NCI-H510A treated with DMSO at 0.1 percent for 48 hours (cell line): ENCODE measurements around the gene GHRH.

Experiments
- DNase-seq: peaks from one replicate; lab custom pipeline; 2025; lab: John Stamatoyannopoulos, UW

Gene GHRH, protein sequence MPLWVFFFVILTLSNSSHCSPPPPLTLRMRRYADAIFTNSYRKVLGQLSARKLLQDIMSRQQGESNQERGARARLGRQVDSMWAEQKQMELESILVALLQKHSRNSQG

GRCh38 chr20:37261714-37262113 is at the start of gene GHRH:
TSS of gene GHRH (minus strand) at chr20:37261814. CDS start at chr20:37256889, 4,925 bp downstream.
- DNase-seq, result no peak

DNA sequence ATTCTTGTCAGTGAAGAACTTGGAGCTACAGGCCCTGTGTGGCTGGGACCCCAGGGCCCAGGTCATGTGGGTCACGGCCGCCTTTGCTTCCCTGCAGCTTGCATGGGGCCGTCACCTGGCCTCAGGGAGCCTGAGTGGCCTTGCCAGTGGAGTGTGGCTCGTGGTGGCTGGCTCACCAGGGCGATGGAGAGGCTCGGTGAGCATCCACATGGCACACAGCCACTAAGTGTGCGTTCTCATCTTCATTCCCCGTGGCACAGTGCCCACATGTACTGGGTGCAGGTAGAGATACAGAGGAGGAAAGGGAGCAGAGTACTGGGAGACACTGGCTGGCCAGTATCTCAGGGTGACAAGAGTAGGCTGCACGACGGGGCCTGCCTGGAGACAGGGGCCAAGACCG is 49.3 kb upstream of the GHRH start:
- DNase-seq, result no peak

GRCh38 chr20:37309936-37310590 is 48.4 kb upstream of the GHRH start:
- no peak for DNase-seq

GRCh38 chr20:37309290-37309689 is 47.7 kb upstream of the GHRH start:
- DNase-seq, result no peak

GRCh38 chr20:37308086-37309050 is 46.8 kb upstream of the GHRH start:
- DNase-seq, result no peak

DNA sequence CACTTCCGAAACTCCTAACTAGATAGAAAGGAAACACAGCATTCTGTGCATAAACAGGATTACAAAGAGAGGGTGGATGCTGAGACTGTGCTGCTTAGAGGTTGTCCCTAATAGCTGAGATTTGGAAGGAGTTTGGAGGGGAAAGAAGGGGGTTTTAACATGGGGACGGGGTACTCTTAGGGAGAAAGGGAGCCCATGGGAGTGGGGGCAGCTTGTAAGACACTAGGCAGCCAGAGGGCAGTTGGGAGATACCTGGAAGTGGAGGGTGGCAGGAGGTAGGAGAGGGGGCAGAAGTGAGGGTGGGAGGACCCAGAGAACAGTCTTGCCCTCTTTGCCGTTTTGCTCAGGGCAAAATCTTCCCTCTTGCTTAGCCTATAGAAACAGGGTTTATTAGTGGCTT is 44.2 kb upstream of the GHRH start:
- no peak for DNase-seq

- DNase-seq, result no peak
These were observed 43.5 kb upstream of the GHRH start for GRCh38 chr20:37305079-37305478.

GRCh38 chr20:37303637-37304036 is 42.0 kb upstream of the GHRH start:
- DNase-seq, result peak; percentile 44

GRCh38 chr20:37302981-37303380 is 41.4 kb upstream of the GHRH start:
- DNase-seq, result no peak

DNA sequence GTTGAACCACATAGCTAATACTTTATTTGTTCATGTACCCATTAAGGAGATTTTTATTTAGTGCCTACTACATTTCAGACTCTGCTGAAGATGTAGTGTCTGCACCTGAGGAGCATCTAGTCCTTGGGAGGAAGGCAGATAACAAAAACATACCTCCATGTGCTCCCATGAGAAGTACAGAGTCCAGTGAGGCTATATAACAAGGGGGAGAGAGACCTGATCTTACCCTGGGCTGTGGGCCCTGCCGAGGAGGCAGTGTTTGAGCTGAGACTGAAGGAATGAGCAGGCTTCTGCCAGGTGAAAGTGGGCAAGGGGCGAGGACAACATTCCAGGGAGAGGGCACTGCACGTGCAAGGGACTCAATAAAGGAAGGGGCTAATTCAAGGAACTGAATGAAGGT is 39.9 kb upstream of the GHRH start:
- DNase-seq, result no peak

GRCh38 chr20:37301120-37301519 is 39.5 kb upstream of the GHRH start:
- no peak for DNase-seq

- DNase-seq, result no peak
These were observed 38.3 kb upstream of the GHRH start for GRCh38 chr20:37299718-37300528.

DNA sequence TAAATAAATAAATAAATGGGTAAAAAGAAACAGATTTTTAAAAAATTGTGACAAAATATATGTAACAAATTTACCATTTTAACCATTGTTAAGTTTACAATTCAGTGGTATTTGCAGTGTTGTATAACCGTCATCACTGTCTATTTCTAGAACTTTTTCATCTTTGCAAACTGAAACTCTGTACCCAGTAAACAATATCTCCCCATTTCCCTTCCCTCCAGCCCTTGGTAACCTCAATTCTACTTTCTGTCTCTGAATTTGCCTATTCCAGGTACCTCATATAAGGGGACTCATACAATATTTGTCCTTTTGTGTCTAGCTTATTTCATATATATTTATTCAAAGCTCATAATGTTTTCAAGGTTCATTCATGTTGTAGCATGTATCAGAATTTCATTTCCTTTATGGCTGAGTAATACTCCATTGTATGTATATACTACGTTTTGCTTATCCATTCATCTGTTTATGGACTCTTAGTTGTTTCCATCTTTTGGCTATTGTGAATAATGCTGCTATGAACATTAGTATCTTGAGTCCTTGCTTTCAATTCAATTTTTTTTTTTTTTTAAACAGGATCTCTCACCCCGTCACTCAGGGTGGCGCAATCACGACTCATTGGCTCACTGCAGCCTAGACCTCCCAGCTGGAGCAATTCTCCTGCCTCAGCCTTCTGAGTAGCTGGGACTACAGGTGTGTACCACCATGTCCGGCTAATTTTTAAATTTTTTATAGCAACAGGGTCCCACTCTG is 36.8 kb upstream of the GHRH start:
- no peak for DNase-seq

GRCh38 chr20:37297066-37297736 is 35.6 kb upstream of the GHRH start:
- no peak for DNase-seq

GRCh38 chr20:37296371-37296770 is 34.8 kb upstream of the GHRH start:
- DNase-seq, result no peak

DNA sequence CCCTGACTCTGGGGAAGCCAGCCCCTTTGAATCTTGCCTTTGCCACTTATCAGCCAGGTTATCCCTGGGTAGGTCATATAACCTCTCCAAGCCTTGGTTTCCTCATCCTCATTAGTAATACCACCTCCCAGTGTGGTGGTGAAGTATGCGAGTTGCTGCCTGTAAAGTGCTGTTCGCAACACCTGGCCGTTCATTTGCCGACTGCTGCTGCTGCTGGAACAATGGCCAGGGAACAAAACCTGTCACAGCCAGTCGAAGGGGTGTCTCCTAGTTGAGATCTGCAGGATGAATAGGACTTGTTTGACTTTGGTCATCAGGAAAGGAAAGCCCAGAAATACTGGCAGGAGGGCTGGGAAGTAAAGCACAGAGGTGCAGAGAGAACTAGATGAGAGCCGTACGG is 34.0 kb upstream of the GHRH start:
- peak; percentile 97 for DNase-seq

DNA sequence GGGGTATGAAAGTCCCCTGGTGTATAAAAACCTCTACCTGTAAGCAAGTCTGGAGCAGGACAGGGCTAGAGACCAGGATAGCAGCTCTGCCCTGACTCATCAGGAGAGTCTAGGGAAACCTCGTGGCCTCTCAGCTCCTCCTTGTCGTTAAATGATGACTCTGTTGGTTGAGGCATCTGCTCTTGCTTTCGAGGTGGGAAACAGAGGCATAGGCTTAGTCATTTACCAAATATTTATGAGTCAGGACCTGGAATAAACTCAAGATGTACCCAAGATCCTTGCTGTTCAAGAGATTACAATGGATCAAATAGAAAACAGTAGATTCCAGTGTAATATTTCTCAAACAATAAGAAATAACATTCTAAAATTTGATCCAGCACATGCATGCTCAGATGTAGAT is 33.4 kb upstream of the GHRH start:
- peak; percentile 27 for DNase-seq

- DNase-seq, result no peak
These were observed 32.8 kb upstream of the GHRH start for GRCh38 chr20:37294262-37294981.

DNA sequence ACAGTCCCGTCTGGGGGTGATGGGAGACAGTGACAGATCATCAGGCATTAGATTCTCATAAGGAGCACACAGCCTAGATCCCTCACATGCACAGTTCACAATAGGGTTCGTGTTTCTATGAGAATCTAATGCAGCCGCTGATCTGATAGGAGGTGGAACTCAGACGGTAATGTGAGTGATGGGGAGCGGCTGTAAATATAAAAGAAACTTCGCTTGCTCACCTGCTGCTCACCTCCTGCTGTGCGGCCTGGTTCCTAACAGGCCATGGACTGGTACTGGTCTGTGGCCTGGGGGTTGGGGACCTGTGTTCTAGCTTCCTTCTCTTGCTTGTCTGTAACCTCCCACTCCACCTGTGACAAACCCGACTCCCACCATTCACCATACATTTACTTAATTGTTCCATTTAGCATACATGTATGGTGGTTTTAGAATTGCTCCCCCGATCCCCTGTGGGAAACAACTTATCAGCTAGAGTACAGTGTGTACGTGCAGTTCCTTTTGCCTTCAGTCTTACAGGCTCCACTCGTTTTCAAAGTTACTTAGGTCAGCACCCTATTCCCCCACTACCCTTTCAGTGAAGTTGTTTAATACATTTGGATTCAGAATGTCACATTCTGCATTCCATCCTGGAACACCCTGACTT is 31.8 kb upstream of the GHRH start:
- DNase-seq, result no peak

GRCh38 chr20:37291724-37292126 is 30.1 kb upstream of the GHRH start:
- DNase-seq, result no peak
